COLO668 (cell line): ENCODE data around the gene LRFN4.
A peak's percentile ranks its signal among the peaks of the same experiment; 100 is the strongest.

ENCODE experiments used
- DNase-seq: peaks from one replicate; lab custom pipeline; 2025; ENCODE audit not compliant: unreplicated experiment; lab: John Stamatoyannopoulos, UW

The LRFN4 gene

DNA sequence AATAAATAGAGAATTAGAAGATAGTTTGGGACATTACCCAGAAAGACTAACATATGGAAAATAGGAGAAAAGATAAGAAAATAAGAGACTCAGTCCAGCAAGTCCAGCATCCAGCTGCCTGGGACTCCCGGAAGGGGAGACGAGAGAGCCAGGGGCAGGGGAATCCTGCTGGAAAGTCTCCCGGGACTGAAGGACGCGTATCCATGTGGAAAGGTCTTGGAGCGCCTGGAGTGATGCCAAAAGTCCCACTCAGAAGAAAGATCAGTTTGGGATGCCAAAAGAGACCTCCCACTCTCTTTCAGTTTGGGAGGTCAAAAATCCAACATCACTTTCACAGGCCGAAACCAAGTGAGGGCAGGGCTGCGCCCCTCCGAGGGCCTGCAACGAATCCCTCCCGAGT lies 30.7 kb downstream of the LRFN4 start:
- no peak for DNase-seq

GRCh38 chr11:66888282-66888681 lies 31.4 kb downstream of the LRFN4 start:
- no peak for DNase-seq

- DNase-seq, result no peak
Observed at GRCh38 chr11:66889960-66890359, 33.1 kb downstream of the LRFN4 start.

GRCh38 chr11:66891851-66892660 lies 35.2 kb downstream of the LRFN4 start:
- DNase-seq, result peak; percentile 54

DNA sequence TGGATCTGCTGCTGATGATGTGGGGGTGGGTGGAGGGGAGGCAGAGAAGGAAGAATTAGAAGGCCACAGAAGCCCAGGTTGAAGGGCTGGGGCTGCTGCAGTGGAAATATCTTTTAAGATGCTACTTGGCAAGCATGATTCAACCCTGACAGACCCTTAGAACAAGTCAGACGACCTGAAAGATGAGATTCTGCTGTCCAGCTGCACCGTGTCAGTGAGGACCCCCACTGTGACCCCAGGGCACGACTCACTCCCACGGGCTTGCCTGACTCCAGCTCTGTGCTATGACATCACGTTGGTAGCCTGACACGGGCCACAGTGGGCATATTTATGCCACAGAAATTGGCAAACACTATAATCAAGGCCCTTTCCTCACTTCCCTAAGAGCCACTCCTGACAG lies 36.0 kb downstream of the LRFN4 start:
- no peak for DNase-seq

DNA sequence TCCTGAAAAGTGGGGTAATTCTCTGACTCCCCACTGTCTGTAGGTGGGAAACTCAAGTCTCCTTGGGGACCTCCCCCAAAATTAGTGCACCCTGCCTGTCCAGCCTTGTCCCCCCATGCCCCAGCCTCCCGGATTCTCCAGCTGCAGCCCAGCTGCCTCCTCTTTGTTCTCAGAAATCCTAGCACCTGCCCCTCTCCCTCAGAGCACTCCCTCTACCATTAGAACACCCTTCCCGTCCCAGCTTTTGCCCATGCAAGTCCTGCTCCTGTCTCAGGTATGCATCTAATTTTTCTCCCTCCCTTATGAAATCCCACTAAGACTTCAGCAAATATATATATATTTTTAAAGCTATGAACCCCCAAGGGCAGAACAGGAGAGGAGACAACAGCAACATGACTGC lies 37.3 kb downstream of the LRFN4 start:
- no peak for DNase-seq

- no peak for DNase-seq
Observed at GRCh38 chr11:66901964-66902390, 45.1 kb downstream of the LRFN4 start.

- no peak for DNase-seq
Observed at GRCh38 chr11:66902486-66903177, 45.8 kb downstream of the LRFN4 start.

- no peak for DNase-seq
Observed at GRCh38 chr11:66904055-66904454, 47.2 kb downstream of the LRFN4 start.

DNA sequence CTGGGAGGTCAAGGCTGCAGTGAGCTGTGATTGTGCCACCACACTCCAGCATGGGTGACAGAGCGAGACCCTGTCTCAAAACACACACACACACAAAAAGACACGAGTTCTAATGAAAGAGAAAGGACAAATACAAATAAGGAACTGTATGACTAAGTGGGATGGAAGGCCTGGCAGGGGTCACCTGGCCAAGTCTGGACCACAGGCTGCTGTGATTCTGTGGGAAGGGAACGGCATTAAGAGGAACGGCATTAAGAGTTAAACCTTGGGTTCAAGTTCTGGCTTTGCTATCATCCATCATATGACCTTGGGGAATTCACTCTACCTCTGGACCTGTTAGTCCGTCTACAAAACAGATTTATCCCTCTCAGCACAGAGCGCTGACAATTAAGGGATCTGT lies 47.7 kb downstream of the LRFN4 start:
- DNase-seq, result no peak

GRCh38 chr11:66904981-66905521 lies 48.2 kb downstream of the LRFN4 start:
- DNase-seq, result no peak

- no peak for DNase-seq
Observed at GRCh38 chr11:66905631-66906030, 48.8 kb downstream of the LRFN4 start.

DNA sequence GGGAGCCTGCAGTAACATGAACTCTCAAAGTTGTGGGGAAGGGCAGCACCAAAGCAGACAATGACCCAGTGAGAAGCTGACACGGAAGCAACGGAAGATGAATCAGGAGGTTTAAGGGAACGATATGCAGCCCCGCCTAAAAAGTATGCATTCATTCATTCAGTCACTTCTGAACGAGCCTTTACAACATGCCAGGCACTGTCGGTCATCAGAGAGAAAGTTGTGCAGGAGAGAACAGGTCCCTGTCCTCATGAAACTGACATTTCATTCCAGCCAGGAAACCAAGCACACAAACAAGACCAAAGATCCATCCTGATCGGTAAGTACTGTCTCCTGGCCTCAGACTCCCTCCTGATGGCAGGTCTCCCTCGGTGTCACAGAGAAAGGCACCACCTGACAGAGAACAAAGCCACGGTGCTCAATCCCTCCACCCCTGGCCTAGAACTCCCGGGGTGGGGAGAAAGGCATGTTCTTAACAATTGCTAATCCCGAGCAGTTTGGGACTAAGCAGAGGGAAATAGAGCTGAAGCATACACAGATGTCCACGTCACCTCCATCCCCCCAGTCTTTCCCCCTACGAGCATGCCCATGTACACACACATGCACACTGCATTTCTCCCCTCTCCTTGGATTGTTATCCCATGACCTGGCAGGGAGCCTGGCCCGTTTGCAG lies 49.3 kb downstream of the LRFN4 start:
- no peak for DNase-seq

- DNase-seq, result no peak
Observed at GRCh38 chr11:66907751-66908630, 51.1 kb downstream of the LRFN4 start.

GRCh38 chr11:66909181-66909580 lies 52.3 kb downstream of the LRFN4 start:
- DNase-seq, result no peak

- DNase-seq, result no peak
Observed at GRCh38 chr11:66910016-66910415, 53.2 kb downstream of the LRFN4 start.
